ENCODE results near the gene CFAP74.

GRCh38 chr1:2025491-2025981 is 21.9 kb upstream of the CFAP74 start:
- TF ChIP-seq POLR2AphosphoS5 (IDR thresholded peaks at IDR 0.05): no peak
- TF ChIP-seq SMC3 (conservative IDR thresholded peaks at IDR 0.05; ENCODE audit: poor library complexity): no peak
- no peak for TF ChIP-seq CTCF (IDR thresholded peaks at IDR 0.05; ENCODE audit: poor library complexity, severe bottlenecking)
- no peak for TF ChIP-seq REST (IDR thresholded peaks at IDR 0.05; ENCODE audit: borderline replicate concordance)
- no peak for TF ChIP-seq EZH2 (IDR thresholded peaks at IDR 0.05; ENCODE audit: borderline replicate concordance, insufficient read depth, low read length, poor library complexity, severe bottlenecking)
- TF ChIP-seq TAF1 (IDR thresholded peaks at IDR 0.05; ENCODE audit: low read depth): no peak
- no peak for TF ChIP-seq EP300 (conservative IDR thresholded peaks at IDR 0.05; ENCODE audit: poor library complexity, severe bottlenecking)

All from neural cell (in vitro differentiated cells).